ENCODE results near the gene ZNF710.

DNA sequence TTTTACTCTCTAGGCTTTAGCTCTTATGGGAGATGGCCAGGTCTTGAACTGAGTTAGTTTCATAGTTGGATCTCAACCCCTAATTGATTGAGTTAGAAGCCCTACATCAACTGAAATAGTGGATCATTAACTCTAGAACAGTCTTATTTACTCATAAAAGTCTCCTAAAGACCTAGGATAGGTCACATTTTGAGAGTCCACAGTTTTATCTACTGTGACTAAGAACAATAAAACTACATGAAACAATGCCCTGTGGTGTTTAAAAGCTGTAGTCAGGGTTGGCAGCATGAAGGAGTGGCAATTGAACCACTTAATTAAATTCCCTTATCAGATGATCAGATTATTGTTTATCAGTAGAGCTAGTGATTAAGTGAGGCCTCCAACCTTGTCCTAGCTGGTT, 123.4 kb downstream of the ZNF710 start:
- TF ChIP-seq, protein P1, sequence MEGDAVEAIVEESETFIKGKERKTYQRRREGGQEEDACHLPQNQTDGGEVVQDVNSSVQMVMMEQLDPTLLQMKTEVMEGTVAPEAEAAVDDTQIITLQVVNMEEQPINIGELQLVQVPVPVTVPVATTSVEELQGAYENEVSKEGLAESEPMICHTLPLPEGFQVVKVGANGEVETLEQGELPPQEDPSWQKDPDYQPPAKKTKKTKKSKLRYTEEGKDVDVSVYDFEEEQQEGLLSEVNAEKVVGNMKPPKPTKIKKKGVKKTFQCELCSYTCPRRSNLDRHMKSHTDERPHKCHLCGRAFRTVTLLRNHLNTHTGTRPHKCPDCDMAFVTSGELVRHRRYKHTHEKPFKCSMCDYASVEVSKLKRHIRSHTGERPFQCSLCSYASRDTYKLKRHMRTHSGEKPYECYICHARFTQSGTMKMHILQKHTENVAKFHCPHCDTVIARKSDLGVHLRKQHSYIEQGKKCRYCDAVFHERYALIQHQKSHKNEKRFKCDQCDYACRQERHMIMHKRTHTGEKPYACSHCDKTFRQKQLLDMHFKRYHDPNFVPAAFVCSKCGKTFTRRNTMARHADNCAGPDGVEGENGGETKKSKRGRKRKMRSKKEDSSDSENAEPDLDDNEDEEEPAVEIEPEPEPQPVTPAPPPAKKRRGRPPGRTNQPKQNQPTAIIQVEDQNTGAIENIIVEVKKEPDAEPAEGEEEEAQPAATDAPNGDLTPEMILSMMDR (IDR thresholded peaks at IDR 0.05), result no peak
- TF ChIP-seq EP300 (IDR thresholded peaks at IDR 0.05; ENCODE audit: low read depth), result no peak
